Psoas muscle (tissue), 8 donors: ENCODE data around the gene RUNX3. TPM values are rescaled to one million over a fixed set of nuclear protein-coding genes. Genes with fewer than 3 reads are reported as not detected.

Source experiments
- ATAC-seq, 4 donors: fragments of 200-7000 bp; cut with Tn5 transposase; one replicate each; pipeline ENCODE4 v1.9.1; 2020; ENCODE audit warnings: moderate library complexity in 3 of 4, mild to moderate bottlenecking in 2 of 4
- DNase-seq, 2 donors: peaks; one replicate each; pipeline ENCODE4 v3.0.0-alpha.2; 2020
- H3K27ac ChIP-seq: fragments of 200-600 bp; one replicate; pipeline ENCODE4 v1.8.0; 2022
- H3K27me3 ChIP-seq, 3 donors: fragments of 200-600 bp in 1 of 3; one replicate each; pipeline versions ENCODE4 v1.6.1 to v1.8.0; 2013 to 2022; ENCODE audit warnings: low read length in 2 of 3, mild to moderate bottlenecking in 2 of 3, moderate library complexity in 1 of 3; ENCODE audit not compliant: insufficient read depth in 3 of 3
- H3K36me3 ChIP-seq, 2 donors: fragments of 200-600 bp in 1 of 2; one replicate each; pipeline versions ENCODE4 v1.6.1 to v1.8.0; 2013 to 2022; ENCODE audit warnings: low read depth in 1 of 2, mild to moderate bottlenecking in 1 of 2, moderate library complexity in 1 of 2; ENCODE audit not compliant: insufficient read depth in 1 of 2
- H3K4me1 ChIP-seq: fragments of 200-600 bp; one replicate; pipeline ENCODE4 v1.8.0; 2022
- H3K4me3 ChIP-seq: fragments of 200-600 bp; one replicate; pipeline ENCODE4 v1.8.0; 2022; ENCODE audit warnings: mild to moderate bottlenecking
- H3K9me3 ChIP-seq: fragments of 200-600 bp; one replicate; pipeline ENCODE4 v1.8.0; 2022
- WGBS, 3 donors: extraction: QIAGEN DNeasy Blood & Tissue Kit; methylation state at CpG; one replicate each; pipeline versions ENCODE4 v1.1.6 to v1.1.7; 2013; 5-methylcytosine and 5-hydroxymethylcytosine counted together
- intact Hi-C, 2 donors: fragments of 100-400 bp; cut with DNase I; formaldehyde crosslinking; loops; one replicate each; pipeline versions ENCODE4 v1.11.0 to v1.14.2; 2022
- polyA plus RNA-seq, 3 donors: library from polyadenylated mRNA; stranded (reverse); fragments of 200-250 nt; gene quantifications; one replicate each; pipeline ENCODE4 v1.2.3, GENCODE V29; 2013
- total RNA-seq, 4 donors: library from RNA; stranded (reverse); fragmentation: NEBNext Ultra II Directional in 2 of 4; extraction: Animal tissue kit (Norgen Biotek cat#: 25700) in 2 of 4; gene quantifications; one replicate each; pipeline versions ENCODE4 v1.2.1 to v1.2.4, GENCODE V29; 2021 to 2023
- TF ChIP-seq, protein P1 (sequence below): fragments of 200-600 bp; IDR thresholded peaks from one replicate; pipeline ENCODE4 v1.8.0; 2022; ENCODE audit warnings: antibody characterized with exemption
- donor health status: healthy with polysubstance abuse.
- donor health status: DM: no; HTN: no; CAD: no; lungs with moderate emphysema.
- donor health status: Bipolar disorder and iron deficiency.
- donor health status: healthy.
- donor health status: DM: yes; HTN: yes; CAD: no.
- donor health status: DM: no; HTN: no; CAD: no.
- donor health status: DM: no; HTN: no; CAD: no.
- donor health status: DM: yes; HTN: yes; CAD: no.

Gene RUNX3
- total and polyA plus RNA-seq, 7 donors: 0.16 to 0.59 (median 0.28) TPM

DNA sequence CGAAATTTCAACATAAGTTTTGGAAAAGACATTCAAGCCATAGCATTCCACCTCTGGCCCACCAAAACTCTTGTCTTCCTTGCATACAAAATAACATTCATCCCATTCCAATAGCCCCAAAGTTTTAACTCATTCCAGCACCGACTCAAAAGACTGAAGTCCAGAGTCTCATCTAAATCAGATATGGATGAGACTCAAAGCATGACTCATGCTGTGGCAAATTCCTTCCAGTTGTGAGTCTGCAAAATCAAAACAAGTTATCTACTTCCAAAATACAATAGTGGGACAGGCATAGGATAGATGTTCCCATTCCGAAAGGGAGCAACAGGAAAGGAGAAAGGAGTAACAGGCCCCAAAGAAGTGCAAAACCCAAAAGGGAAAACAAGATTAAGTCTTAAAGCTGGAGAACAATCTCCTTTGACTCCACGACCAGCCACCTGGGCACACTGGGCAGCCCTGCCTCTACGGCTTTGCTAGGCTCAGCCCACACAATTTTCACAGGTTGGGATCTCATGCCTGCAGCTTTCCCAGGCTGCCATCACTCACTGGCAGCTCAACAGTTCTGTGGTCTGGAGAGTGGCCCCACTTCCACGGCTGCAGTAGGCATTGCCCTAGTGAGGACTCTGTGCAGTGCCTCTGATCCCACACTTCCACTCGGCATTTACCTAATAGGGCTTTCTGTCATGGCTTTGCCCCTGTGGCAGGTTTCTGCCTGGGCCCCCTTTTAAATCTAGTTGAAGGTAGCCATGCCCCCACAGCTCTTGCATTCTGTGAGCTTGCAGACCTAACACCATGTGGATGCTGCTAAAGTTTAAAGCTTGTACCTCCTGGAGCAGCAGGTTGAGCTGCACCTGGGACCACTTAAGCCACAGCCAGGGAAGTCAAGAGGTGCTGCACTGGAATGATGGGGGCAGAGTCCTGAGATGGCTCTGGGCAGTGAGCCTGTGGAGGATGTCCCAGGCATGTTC lies 51.0 kb downstream of the RUNX3 start:
- DNase-seq (no peak), ATAC-seq (no peak)
- WGBS, 3 donors: 69 to 73% (median 71%) methylated on average over 7 of the region's 7 CpGs
- Histone ChIP-seq H3K36me3 (no peaks in the 10 kb centered on the region), H3K9me3 (peaks cover 8% of the 10 kb centered on the region), H3K4me3 (no peak overlapping the region), H3K27ac (no peak overlapping the region), H3K27me3 (peaks cover 0 to 8% (median 0%) of the 10 kb centered on the region in 3 donors), H3K4me1 (no peaks in the 10 kb centered on the region)
- intact Hi-C loops: no loop called here
- TF ChIP-seq, protein P1, sequence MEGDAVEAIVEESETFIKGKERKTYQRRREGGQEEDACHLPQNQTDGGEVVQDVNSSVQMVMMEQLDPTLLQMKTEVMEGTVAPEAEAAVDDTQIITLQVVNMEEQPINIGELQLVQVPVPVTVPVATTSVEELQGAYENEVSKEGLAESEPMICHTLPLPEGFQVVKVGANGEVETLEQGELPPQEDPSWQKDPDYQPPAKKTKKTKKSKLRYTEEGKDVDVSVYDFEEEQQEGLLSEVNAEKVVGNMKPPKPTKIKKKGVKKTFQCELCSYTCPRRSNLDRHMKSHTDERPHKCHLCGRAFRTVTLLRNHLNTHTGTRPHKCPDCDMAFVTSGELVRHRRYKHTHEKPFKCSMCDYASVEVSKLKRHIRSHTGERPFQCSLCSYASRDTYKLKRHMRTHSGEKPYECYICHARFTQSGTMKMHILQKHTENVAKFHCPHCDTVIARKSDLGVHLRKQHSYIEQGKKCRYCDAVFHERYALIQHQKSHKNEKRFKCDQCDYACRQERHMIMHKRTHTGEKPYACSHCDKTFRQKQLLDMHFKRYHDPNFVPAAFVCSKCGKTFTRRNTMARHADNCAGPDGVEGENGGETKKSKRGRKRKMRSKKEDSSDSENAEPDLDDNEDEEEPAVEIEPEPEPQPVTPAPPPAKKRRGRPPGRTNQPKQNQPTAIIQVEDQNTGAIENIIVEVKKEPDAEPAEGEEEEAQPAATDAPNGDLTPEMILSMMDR: no peak

DNA sequence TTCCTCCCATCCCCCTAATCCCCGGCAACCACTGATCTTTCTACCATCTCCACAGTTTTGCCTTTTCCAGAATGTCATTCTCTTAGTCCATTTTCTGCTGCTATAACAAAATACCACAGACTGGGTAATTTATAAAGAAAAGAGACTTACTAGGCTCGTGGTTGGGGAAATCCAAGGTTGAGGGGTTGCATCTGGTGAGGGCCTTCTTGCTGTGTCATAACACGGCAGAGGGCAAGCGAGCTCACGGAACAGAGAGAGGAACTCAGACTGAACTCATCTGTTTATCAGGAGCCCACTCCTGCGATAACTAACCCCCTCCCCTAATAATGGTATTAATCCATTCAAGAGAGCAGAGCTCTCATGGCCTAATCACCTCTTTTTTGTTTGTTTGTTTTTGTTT lies 52.0 kb downstream of the RUNX3 start:
- WGBS, 3 donors: 85 to 86% (median 85%) methylated on average over 6 of the region's 6 CpGs
- no peak for ATAC-seq
- Histone ChIP-seq H3K4me3 (no peak overlapping the region), H3K27ac (no peak overlapping the region), H3K27me3 (peaks cover 0 to 14% (median 0%) of the 10 kb centered on the region in 3 donors), H3K9me3 (no peaks in the 10 kb centered on the region), H3K4me1 (no peaks in the 10 kb centered on the region), H3K36me3 (no peaks in the 10 kb centered on the region)
- TF ChIP-seq, protein P1: no peak
- intact Hi-C loops: no loop called here
- DNase-seq: no peak

DNA sequence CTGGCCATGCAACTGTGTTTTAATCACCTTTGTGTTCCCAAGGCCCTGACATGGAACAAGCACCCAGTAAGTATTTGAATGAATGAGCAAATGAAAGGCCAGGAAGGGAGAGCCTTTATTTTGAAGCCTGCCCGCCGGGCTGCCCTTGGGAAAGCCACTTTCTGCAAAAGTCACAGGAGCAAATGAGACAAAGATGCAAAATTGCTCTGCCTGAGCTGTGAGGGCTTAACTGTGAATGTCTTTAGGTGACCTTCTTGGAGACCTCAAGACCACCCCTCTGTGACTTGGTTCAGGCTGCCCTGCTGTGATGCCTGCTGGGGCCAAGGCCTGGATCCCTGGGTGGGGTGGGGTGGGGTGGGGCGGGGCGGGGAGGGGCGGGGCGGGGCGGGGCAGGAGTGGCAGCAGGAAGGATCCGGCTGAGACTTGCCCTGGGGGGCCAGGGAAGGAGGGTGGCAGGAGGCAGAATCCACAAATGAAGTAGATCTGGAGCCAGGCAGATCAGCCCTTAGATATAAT lies 54.0 kb downstream of the RUNX3 start:
- WGBS, 3 donors: 38 to 63% (median 41%) methylated on average over 4 to 8 of the region's 8 CpGs
- no peak for DNase-seq
- no peaks in the 10 kb centered on the region for H3K9me3 ChIP-seq
- no peak overlapping the region for H3K4me3 ChIP-seq
- no peaks in the 10 kb centered on the region for H3K36me3 ChIP-seq
- no peaks in the 10 kb centered on the region for H3K4me1 ChIP-seq
- peaks cover 0 to 20% (median 0%) of the 10 kb centered on the region in 3 donors for H3K27me3 ChIP-seq
- H3K27ac ChIP-seq: no peak overlapping the region
- ATAC-seq: no peak
- TF ChIP-seq, protein P1: no peak
- intact Hi-C loops: no loop called here

DNA sequence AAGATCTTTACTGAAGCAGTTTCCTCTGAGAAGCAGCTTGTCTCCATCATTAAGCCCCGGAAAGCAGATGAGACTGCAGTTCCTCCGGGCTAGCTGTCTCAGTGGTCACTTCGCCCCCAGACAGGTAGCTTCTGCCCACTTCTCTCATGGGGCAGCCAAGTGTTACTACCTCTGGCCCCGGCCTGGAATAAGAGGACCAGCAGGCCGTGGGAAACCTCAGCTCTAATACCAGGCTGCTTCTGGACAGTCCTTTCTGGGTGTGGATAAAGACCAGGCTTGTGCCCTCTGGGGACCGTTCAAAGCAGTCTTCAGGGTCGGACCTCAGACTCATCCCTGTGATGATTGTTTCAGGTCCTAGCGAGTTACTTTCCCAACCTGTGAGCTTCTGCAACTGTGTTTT lies 54.8 kb downstream of the RUNX3 start:
- DNase-seq (no peak), ATAC-seq (no peak)
- Histone ChIP-seq H3K4me3 (no peak overlapping the region), H3K9me3 (no peaks in the 10 kb centered on the region), H3K4me1 (no peaks in the 10 kb centered on the region), H3K27ac (no peak overlapping the region), H3K27me3 (peaks cover 0 to 21% (median 2%) of the 10 kb centered on the region in 3 donors), H3K36me3 (no peaks in the 10 kb centered on the region)
- intact Hi-C loops: no loop called here
- TF ChIP-seq, protein P1: no peak
- WGBS, 3 donors: 58 to 70% (median 60%) methylated on average over 8 of the region's 8 CpGs
